Caco-2 (cell line): ENCODE results near the gene OR13J1. TPM values are rescaled to one million over a fixed set of nuclear protein-coding genes. Genes with fewer than 3 reads are reported as not detected.

Experiments
- BruUV-seq: library from RNA; stranded (reverse); fragments of 400-500 nt; replicated peaks from 2 replicates; lab custom pipeline; 2021; lab: Mats Ljungman, UMichigan
- CTCF ChIA-PET: fragments of 300-600 bp; sonication (Branson Sonifier 250); formaldehyde crosslinking; loops from one replicate; lab custom pipeline; 2022; ENCODE audit warnings: antibody characterized with exemption; lab: Charles Lee
- POLR2A ChIA-PET: fragments of 300-600 bp; sonication (Branson Sonifier 250); formaldehyde crosslinking; loops from one replicate; lab custom pipeline; 2022; ENCODE audit warnings: antibody characterized with exemption; lab: Charles Lee
- DNase-seq, 2 experiments: peaks; one replicate each; pipeline versions ENCODE4 v3.0.0 to v3.0.0-alpha.2; 2020 to 2022
- H3K27me3 ChIP-seq: replicated peaks from 2 replicates; pipeline ENCODE4 v1.6.0; 2011; ENCODE audit warnings: low read length; ENCODE audit not compliant: control insufficient read depth, insufficient read depth
- H3K36me3 ChIP-seq: 2 replicates; pipeline ENCODE4 v1.5.1; 2011; ENCODE audit warnings: low read length; ENCODE audit not compliant: control insufficient read depth, insufficient read depth
- H3K4me1 ChIP-seq: fragments of 250-450 bp; sonication (Bioruptor Pico); 2 replicates; pipeline ENCODE4 v1.5.1; 2020; ENCODE audit warnings: mild to moderate bottlenecking
- H3K4me3 ChIP-seq: 2 replicates; pipeline ENCODE4 v1.5.1; 2011; ENCODE audit warnings: low read depth, mild to moderate bottlenecking, control low read depth, low read length
- H3K9me3 ChIP-seq: fragments of 250-450 bp; sonication (Bioruptor Pico); 2 replicates; pipeline ENCODE4 v1.5.1; 2020; ENCODE audit warnings: mild to moderate bottlenecking, moderate library complexity
- H3K27ac Mint-ChIP-seq: one replicate; pipeline ENCODE4 v1.8.0; 2022; ENCODE audit warnings: mixed read lengths; ENCODE audit not compliant: unreplicated experiment
- H3K27me3 Mint-ChIP-seq: one replicate; pipeline ENCODE4 v1.8.0; 2022; ENCODE audit warnings: mixed read lengths; ENCODE audit not compliant: insufficient read depth, unreplicated experiment
- H3K36me3 Mint-ChIP-seq: one replicate; pipeline ENCODE4 v1.8.0; 2022; ENCODE audit warnings: mild to moderate bottlenecking, mixed read lengths; ENCODE audit not compliant: insufficient read depth, unreplicated experiment
- H3K4me1 Mint-ChIP-seq: one replicate; pipeline ENCODE4 v1.8.0; 2022; ENCODE audit warnings: low read depth, mixed read lengths; ENCODE audit not compliant: unreplicated experiment
- H3K4me3 Mint-ChIP-seq: one replicate; pipeline ENCODE4 v1.8.0; 2022; ENCODE audit warnings: mild to moderate bottlenecking, moderate library complexity, mixed read lengths; ENCODE audit not compliant: unreplicated experiment
- H3K9me3 Mint-ChIP-seq: one replicate; pipeline ENCODE4 v1.8.0; 2022; ENCODE audit warnings: mixed read lengths; ENCODE audit not compliant: unreplicated experiment
- CTCF ChIP-seq, 2 experiments: fragments of 200-600 bp in 1 of 2; IDR thresholded peaks; 1 replicate in 1 of 2; 2 replicates in 1 of 2; pipeline versions ENCODE4 v1.5.1 to v1.8.0; 2011 to 2022; ENCODE audit warnings: antibody characterized with exemption in 1 of 2, control low read depth in 1 of 2, inconsistent platforms in 1 of 2, low read depth in 1 of 2, low read length in 1 of 2, mild to moderate bottlenecking in 1 of 2, moderate library complexity in 1 of 2; ENCODE audit not compliant: insufficient read depth in 1 of 2, severe bottlenecking in 1 of 2, unreplicated experiment in 1 of 2
- intact Hi-C: fragments of 100-400 bp; cut with micrococcal nuclease; formaldehyde crosslinking; loops from one replicate; pipeline ENCODE4 v1.10.0; 2022; ENCODE audit not compliant: unreplicated experiment
- total RNA-seq: library from RNA; stranded (reverse); gene quantifications from 2 replicates; pipeline ENCODE4 v1.2.3, GENCODE V29; 2022

The OR13J1 gene
- total RNA-seq, 1 experiment from 2014 or later: not detected

GRCh38 chr9:35871545-35871944, 1.3 kb upstream of the OR13J1 start:
- no peak for TF ChIP-seq CTCF (IDR thresholded peaks at IDR 0.05; ENCODE audit: insufficient read depth in 1 of 2, low read depth in 1 of 2, low read length in 1 of 2, severe bottlenecking in 1 of 2, unreplicated experiment in 1 of 2)
- Mint-ChIP-seq H3K4me1 (no peaks in the 10 kb centered on the region), H3K27me3 (peaks cover 5% of the 10 kb centered on the region)

GRCh38 chr9:35869621-35870216, 482 bp downstream of the OR13J1 start:
- Histone ChIP-seq H3K4me1 (no peaks in the 10 kb centered on the region), H3K9me3 (no peaks in the 10 kb centered on the region), H3K36me3 (no peaks in the 10 kb centered on the region), H3K4me3 (no peak overlapping the region), H3K27me3 (no peaks in the 10 kb centered on the region)
- BruUV-seq: no TSS peak
- CTCF ChIA-PET: no interaction called here
- no peaks in the 10 kb centered on the region for H3K4me1 Mint-ChIP-seq
- no peaks in the 10 kb centered on the region for H3K36me3 Mint-ChIP-seq
- no peaks in the 10 kb centered on the region for H3K9me3 Mint-ChIP-seq
- POLR2A ChIA-PET: no interaction called here
- TF ChIP-seq CTCF (IDR thresholded peaks at IDR 0.05; ENCODE audit: insufficient read depth in 1 of 2, low read depth in 1 of 2, low read length in 1 of 2, severe bottlenecking in 1 of 2, unreplicated experiment in 1 of 2): no peak
- H3K4me3 Mint-ChIP-seq: no peak overlapping the region
- intact Hi-C loops: no loop called here
- H3K27ac Mint-ChIP-seq: no peak overlapping the region
- DNase-seq: no peak
- no peaks in the 10 kb centered on the region for H3K27me3 Mint-ChIP-seq

More at GRCh38 chr9:35871545-35871944, 1.3 kb upstream of the OR13J1 start:
- intact Hi-C loops: no loop called here
- Histone ChIP-seq H3K36me3 (no peaks in the 10 kb centered on the region), H3K4me3 (no peak overlapping the region), H3K27me3 (no peaks in the 10 kb centered on the region), H3K4me1 (no peaks in the 10 kb centered on the region), H3K9me3 (0 out of 2 replicates have a peak, but pooled peaks cover 2% of the 10 kb centered on the region)
- BruUV-seq: no TSS peak
- no peak overlapping the region for H3K27ac Mint-ChIP-seq
- H3K9me3 Mint-ChIP-seq: no peaks in the 10 kb centered on the region
- no peak for DNase-seq
- ChIA-PET CTCF (interaction anchor here (1.5 kb wide), 1 partner anchor 11 kb away, joined by 3 read pairs; no protein-coding TSS in a partner anchor), POLR2A (no interaction called here)
- H3K4me3 Mint-ChIP-seq: no peak overlapping the region
- H3K36me3 Mint-ChIP-seq: no peaks in the 10 kb centered on the region

GRCh38 chr9:35868933-35869332, 1.3 kb downstream of the OR13J1 start:
- Mint-ChIP-seq H3K9me3 (no peaks in the 10 kb centered on the region), H3K36me3 (no peaks in the 10 kb centered on the region), H3K27me3 (no peaks in the 10 kb centered on the region), H3K4me1 (no peaks in the 10 kb centered on the region), H3K4me3 (no peak overlapping the region), H3K27ac (no peak overlapping the region)
- intact Hi-C loops: no loop called here
- Histone ChIP-seq H3K4me1 (no peaks in the 10 kb centered on the region), H3K9me3 (no peaks in the 10 kb centered on the region), H3K27me3 (no peaks in the 10 kb centered on the region), H3K4me3 (no peak overlapping the region), H3K36me3 (no peaks in the 10 kb centered on the region)
- no peak for DNase-seq
- ChIA-PET CTCF (interaction anchor here (1.1 kb wide), 1 partner anchor 13 kb away, joined by 3 read pairs; no protein-coding TSS in a partner anchor), POLR2A (no interaction called here)
- BruUV-seq: no TSS peak
- TF ChIP-seq CTCF (IDR thresholded peaks at IDR 0.05; ENCODE audit: insufficient read depth in 1 of 2, low read depth in 1 of 2, low read length in 1 of 2, severe bottlenecking in 1 of 2, unreplicated experiment in 1 of 2): no peak
